Tibial nerve (tissue), 4 donors: ENCODE measurements around the gene NINJ2. TPM values are rescaled to one million over a fixed set of nuclear protein-coding genes. Genes with fewer than 3 reads are reported as not detected.
"Not testable (repeated sequence)": the region's sequence is repeated elsewhere in the genome, so short reads cannot be mapped to it uniquely, and the experiment has no call there.

Experiments
- DNase-seq, 2 donors: peaks; one replicate each; pipeline ENCODE4 v3.0.0-alpha.2; 2019; ENCODE audit warnings: low spot score in 2 of 2
- H3K27ac ChIP-seq, 4 donors: fragments of 200-600 bp; sonication (generic) in 3 of 4; one replicate each; pipeline ENCODE4 v1.5.1; 2017 to 2019; ENCODE audit warnings: mild to moderate bottlenecking in 1 of 4
- H3K27me3 ChIP-seq, 2 donors: fragments of 200-600 bp; sonication (generic) in 1 of 2; one replicate each; pipeline versions ENCODE4 v1.5.1 to v1.6.0; 2017 to 2019
- H3K36me3 ChIP-seq, 3 donors: fragments of 200-600 bp; sonication (generic); one replicate each; pipeline ENCODE4 v1.5.1; 2018 to 2019
- H3K4me1 ChIP-seq, 4 donors: fragments of 200-600 bp; sonication (generic) in 3 of 4; one replicate each; pipeline ENCODE4 v1.5.1; 2017 to 2019
- H3K4me3 ChIP-seq, 4 donors: fragments of 200-600 bp; sonication (generic) in 3 of 4; one replicate each; pipeline ENCODE4 v1.5.1; 2017 to 2019; ENCODE audit warnings: mild to moderate bottlenecking in 1 of 4, moderate library complexity in 1 of 4
- H3K9me3 ChIP-seq, 4 donors: fragments of 200-600 bp; sonication (generic) in 3 of 4; one replicate each; pipeline ENCODE4 v1.5.1; 2017 to 2019
- EP300 ChIP-seq, 2 donors: sonication (generic); formaldehyde crosslinking; IDR thresholded peaks; one replicate each; pipeline ENCODE4 v1.6.1; 2017; ENCODE audit warnings: antibody characterized with exemption in 2 of 2, mild to moderate bottlenecking in 1 of 2
- POLR2A ChIP-seq, 2 donors: fragments of 450-650 bp; IDR thresholded peaks; one replicate each; pipeline ENCODE4 v1.6.1; 2017; ENCODE audit warnings: antibody characterized with exemption in 2 of 2, mild to moderate bottlenecking in 2 of 2, moderate library complexity in 2 of 2
- WGBS, 2 donors: methylation state at CpG; one replicate each; pipeline ENCODE4 v1.1.5; 2018; 5-methylcytosine and 5-hydroxymethylcytosine counted together
- total RNA-seq, 4 donors: library from RNA; depleted of rRNA; stranded (reverse); fragments of >200 nt; gene quantifications; one replicate each; pipeline ENCODE4 v1.1.0, GENCODE V29; 2016
- TF ChIP-seq, protein P1 (sequence below), 5 experiments: fragments of 200-600 bp in 3 of 5; fragments of 450-650 bp in 2 of 5; sonication (generic) in 3 of 5; IDR thresholded peaks; one replicate each; pipeline ENCODE4 v1.5.1; 2016 to 2019; ENCODE audit warnings: antibody characterized with exemption in 5 of 5, mild to moderate bottlenecking in 3 of 5, moderate library complexity in 2 of 5

NINJ2 gene
- total RNA-seq, 4 donors from 2014 or later, result 8.4 to 17.7 (median 12.6) TPM

DNA sequence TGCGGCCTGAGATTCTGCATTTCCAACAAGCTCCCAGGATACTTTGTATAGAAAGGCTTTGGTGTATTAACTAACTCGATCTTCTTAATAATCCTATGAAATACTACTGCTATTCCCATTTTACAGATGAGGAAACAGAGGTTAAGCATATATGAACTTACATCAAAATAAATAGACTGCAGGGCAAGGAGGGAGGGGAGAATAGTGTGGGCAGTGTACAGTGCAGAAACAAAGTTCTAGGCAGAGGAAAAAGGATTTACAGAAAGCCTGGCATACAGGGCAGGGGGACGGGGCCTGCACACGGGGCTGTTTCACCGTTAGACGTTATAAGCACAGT, 19.0 kb downstream of the NINJ2 start:
- Histone ChIP-seq H3K4me3 (no peak overlapping the region), H3K9me3 (no peaks in the 10 kb centered on the region), H3K36me3 (no peaks in the 10 kb centered on the region), H3K4me1 (peaks cover 0 to 46% (median 18%) of the 10 kb centered on the region in 4 donors), H3K27ac (peak overlapping the region in 3 of 4 donors; percentile 96 to 98 (median 97)), H3K27me3 (no peaks in the 10 kb centered on the region)
- TF ChIP-seq EP300 (IDR thresholded peaks at IDR 0.05) (no peak), POLR2A (IDR thresholded peaks at IDR 0.05) (no peak)
- TF ChIP-seq, protein P1, sequence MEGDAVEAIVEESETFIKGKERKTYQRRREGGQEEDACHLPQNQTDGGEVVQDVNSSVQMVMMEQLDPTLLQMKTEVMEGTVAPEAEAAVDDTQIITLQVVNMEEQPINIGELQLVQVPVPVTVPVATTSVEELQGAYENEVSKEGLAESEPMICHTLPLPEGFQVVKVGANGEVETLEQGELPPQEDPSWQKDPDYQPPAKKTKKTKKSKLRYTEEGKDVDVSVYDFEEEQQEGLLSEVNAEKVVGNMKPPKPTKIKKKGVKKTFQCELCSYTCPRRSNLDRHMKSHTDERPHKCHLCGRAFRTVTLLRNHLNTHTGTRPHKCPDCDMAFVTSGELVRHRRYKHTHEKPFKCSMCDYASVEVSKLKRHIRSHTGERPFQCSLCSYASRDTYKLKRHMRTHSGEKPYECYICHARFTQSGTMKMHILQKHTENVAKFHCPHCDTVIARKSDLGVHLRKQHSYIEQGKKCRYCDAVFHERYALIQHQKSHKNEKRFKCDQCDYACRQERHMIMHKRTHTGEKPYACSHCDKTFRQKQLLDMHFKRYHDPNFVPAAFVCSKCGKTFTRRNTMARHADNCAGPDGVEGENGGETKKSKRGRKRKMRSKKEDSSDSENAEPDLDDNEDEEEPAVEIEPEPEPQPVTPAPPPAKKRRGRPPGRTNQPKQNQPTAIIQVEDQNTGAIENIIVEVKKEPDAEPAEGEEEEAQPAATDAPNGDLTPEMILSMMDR (IDR thresholded peaks at IDR 0.05), result no peak
- DNase-seq, result no peak
- WGBS, 2 donors, result 85 to 92% methylated on average over 6 of the region's 6 CpGs

DNA sequence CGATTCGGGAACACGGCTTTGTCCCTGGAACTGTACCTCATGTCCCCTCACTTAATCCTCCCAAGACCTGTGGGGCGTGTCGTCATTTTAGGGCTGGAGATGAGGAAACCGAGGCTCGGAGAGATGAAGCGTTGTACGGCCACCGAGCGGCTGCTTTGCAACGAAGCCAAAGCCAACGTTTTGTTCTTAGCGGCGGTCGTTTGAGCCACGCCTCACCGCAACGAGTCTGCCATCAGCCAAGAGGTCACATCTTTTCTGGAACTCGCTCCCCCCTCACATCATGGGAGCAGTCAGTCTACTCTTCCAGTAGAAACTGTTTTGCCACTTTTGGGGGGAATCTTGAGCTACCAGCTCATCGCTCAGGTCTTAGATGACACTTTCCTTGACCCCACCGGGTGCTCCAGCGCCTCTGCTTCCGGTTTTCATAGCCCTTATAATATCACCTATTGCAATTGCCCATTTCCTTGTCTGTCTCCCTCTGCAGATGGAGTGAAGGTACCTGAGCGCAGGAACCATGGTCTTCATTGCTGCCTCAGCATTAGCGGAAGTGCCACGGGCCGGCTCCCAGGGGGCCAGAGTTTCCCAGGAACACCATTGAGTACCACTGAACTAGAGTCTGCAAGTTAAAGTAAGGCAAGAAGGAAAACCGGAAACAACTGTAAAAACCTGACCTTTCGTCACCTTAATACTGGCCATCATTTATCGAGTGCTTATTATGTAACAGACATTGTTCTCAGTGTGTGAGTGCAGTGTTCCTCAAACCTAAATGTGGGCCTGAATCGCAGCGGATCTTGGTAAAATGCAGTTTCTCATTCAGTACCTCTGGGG, 19.6 kb downstream of the NINJ2 start:
- H3K27me3 ChIP-seq, result no peaks in the 10 kb centered on the region
- H3K27ac ChIP-seq, result peak overlapping the region; percentile 89 to 98 (median 96)
- H3K36me3 ChIP-seq, result no peaks in the 10 kb centered on the region
- H3K4me1 ChIP-seq, result peaks cover 0 to 46% (median 18%) of the 10 kb centered on the region in 4 donors
- peak in 1 of 2 donors; percentile 34 for DNase-seq
- WGBS, 2 donors, result 44 to 51% methylated on average over 33 of the region's 33 CpGs
- TF ChIP-seq POLR2A (IDR thresholded peaks at IDR 0.05) (no peak), EP300 (IDR thresholded peaks at IDR 0.05) (no peak)
- TF ChIP-seq, protein P1 (IDR thresholded peaks at IDR 0.05), result no peak
- no peaks in the 10 kb centered on the region for H3K9me3 ChIP-seq
- peak overlapping the region; percentile 55 to 74 (median 62) for H3K4me3 ChIP-seq

DNA sequence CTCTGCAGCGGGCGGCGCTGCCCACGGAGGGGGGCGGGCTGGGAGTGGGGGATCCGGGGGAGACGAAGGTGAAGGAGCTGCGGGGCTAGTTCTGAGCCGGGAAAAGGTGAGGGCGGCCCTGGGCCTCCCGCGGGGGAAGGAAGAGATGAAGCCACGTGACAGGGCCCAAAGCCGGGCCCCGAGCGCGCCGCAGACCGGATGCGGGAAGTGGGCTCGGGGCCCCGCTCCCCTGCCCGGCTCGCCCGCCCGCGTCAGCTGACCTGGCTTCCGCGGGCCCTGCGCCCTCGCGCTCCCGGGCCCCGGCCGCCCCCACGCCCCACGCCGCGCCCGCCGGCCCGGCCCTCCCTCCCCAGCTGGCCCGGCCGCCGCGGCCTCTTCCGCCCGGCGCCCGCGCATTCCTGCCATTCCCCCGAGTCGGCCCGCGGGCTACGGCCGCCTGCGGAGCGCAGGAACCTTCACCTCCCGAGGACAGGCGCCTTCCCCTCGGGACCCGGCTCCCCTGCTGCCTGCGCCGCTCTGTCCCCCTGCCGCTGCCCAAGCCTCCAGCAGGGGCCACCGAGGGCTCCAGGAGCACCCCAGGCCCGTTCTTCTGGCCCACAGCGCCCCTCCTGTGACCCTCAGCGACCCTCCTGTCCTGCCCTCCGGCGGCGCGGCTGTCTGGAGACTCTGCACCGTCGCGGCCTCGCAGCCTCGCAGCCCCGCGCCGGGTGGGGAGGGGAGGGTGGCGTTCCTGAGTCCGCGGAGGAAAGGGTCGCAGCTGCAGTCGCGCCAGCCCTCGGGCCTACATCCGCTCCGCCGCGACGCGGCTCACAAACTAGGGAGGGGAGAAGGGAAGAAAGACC, 20.4 kb downstream of the NINJ2 start:
- Histone ChIP-seq H3K4me1 (peaks cover 0 to 46% (median 18%) of the 10 kb centered on the region in 4 donors), H3K27ac (peak overlapping the region; percentile 89 to 98 (median 96)), H3K4me3 (peak overlapping the region; percentile 56 to 74 (median 70)), H3K27me3 (no peaks in the 10 kb centered on the region), H3K36me3 (no peaks in the 10 kb centered on the region), H3K9me3 (no peaks in the 10 kb centered on the region)
- TF ChIP-seq POLR2A (IDR thresholded peaks at IDR 0.05) (peak in 1 of 2 donors; percentile 35), EP300 (IDR thresholded peaks at IDR 0.05) (peak in 1 of 2 donors; percentile 32)
- TF ChIP-seq, protein P1 (IDR thresholded peaks at IDR 0.05), result peak in 4 of 5 experiments; percentile 27 to 64 (median 53)
- WGBS, 2 donors, result 3 to 8% methylated on average over 52 to 62 of the region's 95 CpGs
- DNase-seq, result peak in 1 of 2 donors; percentile 39

DNA sequence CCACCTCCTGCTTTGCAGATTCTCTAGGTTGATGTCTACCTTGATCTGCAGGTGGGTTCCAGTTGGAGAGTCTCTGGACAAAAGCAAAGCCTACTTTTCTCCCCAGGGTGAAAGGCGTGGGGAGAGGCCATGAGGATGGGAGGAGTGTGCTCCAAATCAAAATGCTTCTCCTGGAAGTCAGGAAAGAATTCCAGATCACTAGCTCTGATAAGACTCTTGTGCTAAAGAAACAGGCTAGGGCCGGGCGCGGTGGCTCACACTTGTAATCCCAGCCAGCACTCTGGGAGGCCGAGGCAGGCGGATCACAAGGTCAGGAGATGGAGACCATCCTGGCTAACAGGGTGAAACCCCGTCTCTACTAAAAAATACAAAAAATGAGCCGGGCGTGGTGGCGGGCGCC, 21.9 kb downstream of the NINJ2 start:
- H3K4me3 ChIP-seq, H3K9me3 ChIP-seq, H3K27me3 ChIP-seq, H3K27ac ChIP-seq, H3K36me3 ChIP-seq, DNase-seq: not testable (repeated sequence)
- 95% methylated on average over 11 of the region's 11 CpGs for WGBS, 2 donors
- H3K4me1 ChIP-seq, result peaks cover 0 to 34% (median 16%) of the 10 kb centered on the region in 4 donors

DNA sequence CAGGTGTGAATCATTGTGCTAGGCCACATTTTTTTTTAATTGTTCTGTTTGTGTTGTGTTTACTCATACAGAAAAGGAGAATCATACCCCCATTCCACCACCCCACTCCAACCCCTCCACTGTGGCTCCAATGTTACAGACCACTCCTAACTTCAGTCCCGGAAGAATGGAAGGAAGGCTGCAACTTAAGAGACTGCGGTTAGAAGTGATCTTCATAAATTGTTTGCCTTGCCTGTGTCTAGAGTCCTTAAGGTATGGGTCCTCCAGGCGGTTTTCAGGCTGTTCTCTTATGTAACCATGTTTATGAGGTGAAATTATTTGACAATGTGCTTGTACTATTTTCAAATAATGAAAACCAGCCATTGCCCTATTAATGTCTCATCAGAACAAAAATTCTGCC, 22.5 kb downstream of the NINJ2 start:
- 84 to 96% methylated on average over 3 of the region's 3 CpGs for WGBS, 2 donors
- H3K27ac ChIP-seq, result no peak overlapping the region
- peaks cover 0 to 28% (median 11%) of the 10 kb centered on the region in 4 donors for H3K4me1 ChIP-seq

More for the DNA sequence above, 22.5 kb downstream of the NINJ2 start:
- Histone ChIP-seq H3K36me3 (no peaks in the 10 kb centered on the region), H3K27me3 (no peaks in the 10 kb centered on the region), H3K9me3 (no peaks in the 10 kb centered on the region), H3K4me3 (no peak overlapping the region)
- TF ChIP-seq, protein P1 (IDR thresholded peaks at IDR 0.05), result no peak
- TF ChIP-seq EP300 (IDR thresholded peaks at IDR 0.05), result no peak
- TF ChIP-seq POLR2A (IDR thresholded peaks at IDR 0.05), result no peak
- DNase-seq, result no peak
